ENCODE data around the gene KLHL22. TPM values are rescaled to one million over a fixed set of nuclear protein-coding genes. Genes with fewer than 3 reads are reported as not detected.

The KLHL22 gene
- total and polyA plus RNA-seq, 7 donors = 8.4 to 24.3 (median 14.6) TPM

GRCh38 chr22:20430720-20431510, 64.7 kb downstream of the KLHL22 start:
- ATAC-seq (peak; percentile 81 to 93 (median 87)), DNase-seq (peak in 1 of 2 donors; percentile 78)
- TF ChIP-seq, protein P1, sequence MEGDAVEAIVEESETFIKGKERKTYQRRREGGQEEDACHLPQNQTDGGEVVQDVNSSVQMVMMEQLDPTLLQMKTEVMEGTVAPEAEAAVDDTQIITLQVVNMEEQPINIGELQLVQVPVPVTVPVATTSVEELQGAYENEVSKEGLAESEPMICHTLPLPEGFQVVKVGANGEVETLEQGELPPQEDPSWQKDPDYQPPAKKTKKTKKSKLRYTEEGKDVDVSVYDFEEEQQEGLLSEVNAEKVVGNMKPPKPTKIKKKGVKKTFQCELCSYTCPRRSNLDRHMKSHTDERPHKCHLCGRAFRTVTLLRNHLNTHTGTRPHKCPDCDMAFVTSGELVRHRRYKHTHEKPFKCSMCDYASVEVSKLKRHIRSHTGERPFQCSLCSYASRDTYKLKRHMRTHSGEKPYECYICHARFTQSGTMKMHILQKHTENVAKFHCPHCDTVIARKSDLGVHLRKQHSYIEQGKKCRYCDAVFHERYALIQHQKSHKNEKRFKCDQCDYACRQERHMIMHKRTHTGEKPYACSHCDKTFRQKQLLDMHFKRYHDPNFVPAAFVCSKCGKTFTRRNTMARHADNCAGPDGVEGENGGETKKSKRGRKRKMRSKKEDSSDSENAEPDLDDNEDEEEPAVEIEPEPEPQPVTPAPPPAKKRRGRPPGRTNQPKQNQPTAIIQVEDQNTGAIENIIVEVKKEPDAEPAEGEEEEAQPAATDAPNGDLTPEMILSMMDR (IDR thresholded peaks at IDR 0.05) = peak; percentile 39
- WGBS, 3 donors = 22 to 29% (median 28%) methylated on average over 70 to 94 of the region's 94 CpGs
- Histone ChIP-seq H3K36me3 (ENCODE audit: insufficient read depth in 1 of 2, low read depth in 1 of 2) (no peaks in the 10 kb centered on the region), H3K27me3 (ENCODE audit: insufficient read depth in 3 of 3, low read length in 2 of 3) (peaks cover 0 to 15% (median 5%) of the 10 kb centered on the region in 3 donors), H3K9me3 (no peaks in the 10 kb centered on the region), H3K4me3 (peak overlapping the region; percentile 47), H3K4me1 (peaks cover 4% of the 10 kb centered on the region), H3K27ac (no peak overlapping the region)
- intact Hi-C loops (cut with DNase I) = no loop called here

- no peaks in the 10 kb centered on the region for H3K9me3 ChIP-seq
- no peaks in the 10 kb centered on the region for H3K36me3 ChIP-seq (ENCODE audit: insufficient read depth in 1 of 2, low read depth in 1 of 2)
- H3K4me3 ChIP-seq = peak overlapping the region; percentile 47
- DNase-seq (peak in 1 of 2 donors; percentile 55), ATAC-seq (no peak)
- intact Hi-C loops (cut with DNase I) = no loop called here
- H3K4me1 ChIP-seq = peaks cover 4% of the 10 kb centered on the region
- 74 to 81% (median 74%) methylated on average over 28 to 37 of the region's 37 CpGs for WGBS, 3 donors
- TF ChIP-seq, protein P1 (IDR thresholded peaks at IDR 0.05) = no peak
- H3K27me3 ChIP-seq (ENCODE audit: insufficient read depth in 3 of 3, low read length in 2 of 3) = peaks cover 0 to 8% (median 0%) of the 10 kb centered on the region in 3 donors
- no peak overlapping the region for H3K27ac ChIP-seq
Observed at GRCh38 chr22:20430101-20430719, 65.4 kb downstream of the KLHL22 start.

DNA sequence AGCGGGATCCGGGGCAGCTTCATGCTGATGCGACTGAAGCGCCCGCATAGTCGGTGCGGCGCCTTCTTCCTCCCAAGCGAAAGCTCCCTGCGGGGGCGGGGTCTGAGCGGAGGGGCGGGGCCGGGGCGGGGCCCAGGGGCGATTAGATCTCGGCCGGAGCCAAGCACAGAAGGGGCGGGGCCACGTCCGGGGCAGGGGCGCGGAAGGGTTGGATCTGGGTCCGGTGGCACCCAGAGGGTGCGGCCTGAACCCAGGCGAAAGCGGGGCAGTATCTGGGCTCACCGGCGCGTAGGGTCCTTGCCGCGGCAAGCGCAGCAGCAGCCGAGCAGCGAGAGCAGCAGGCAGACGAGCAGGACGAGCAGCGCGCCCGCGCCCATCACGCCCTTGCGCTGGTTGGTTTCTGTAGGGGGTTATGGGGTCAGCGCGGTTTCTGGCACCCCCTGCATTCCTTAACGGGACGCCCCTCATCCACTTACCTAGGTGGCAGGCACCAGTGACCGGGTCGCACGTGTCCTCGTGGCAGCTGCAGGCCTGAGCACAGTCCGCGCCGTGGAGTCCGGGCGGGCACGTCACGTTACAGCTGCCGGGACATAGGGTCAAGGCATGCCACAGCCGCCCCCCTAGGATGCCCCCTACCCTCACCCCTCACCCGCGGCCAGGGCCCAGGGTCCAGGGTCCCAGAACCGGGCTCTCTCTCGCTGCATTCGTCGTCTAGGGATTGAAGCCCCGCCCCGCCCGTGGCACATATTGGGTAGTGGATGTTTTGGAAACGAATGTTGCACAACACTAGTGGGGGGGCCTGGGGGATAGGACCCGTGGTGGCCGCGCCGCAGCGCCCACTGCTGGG, 66.1 kb downstream of the KLHL22 start:
- TF ChIP-seq, protein P1 (IDR thresholded peaks at IDR 0.05) = no peak
- intact Hi-C loops (cut with DNase I) = no loop called here
- no peaks in the 10 kb centered on the region for H3K9me3 ChIP-seq
- peaks cover 0 to 5% (median 0%) of the 10 kb centered on the region in 3 donors for H3K27me3 ChIP-seq (ENCODE audit: insufficient read depth in 3 of 3, low read length in 2 of 3)
- H3K4me3 ChIP-seq = peak overlapping the region; percentile 38
- H3K36me3 ChIP-seq (ENCODE audit: insufficient read depth in 1 of 2, low read depth in 1 of 2) = no peaks in the 10 kb centered on the region
- peak in 1 of 2 donors; percentile 64 for DNase-seq
- peaks cover 4% of the 10 kb centered on the region for H3K4me1 ChIP-seq
- H3K27ac ChIP-seq = no peak overlapping the region
- WGBS, 3 donors = 77 to 79% (median 78%) methylated on average over 75 of the region's 75 CpGs
- ATAC-seq = no peak

DNA sequence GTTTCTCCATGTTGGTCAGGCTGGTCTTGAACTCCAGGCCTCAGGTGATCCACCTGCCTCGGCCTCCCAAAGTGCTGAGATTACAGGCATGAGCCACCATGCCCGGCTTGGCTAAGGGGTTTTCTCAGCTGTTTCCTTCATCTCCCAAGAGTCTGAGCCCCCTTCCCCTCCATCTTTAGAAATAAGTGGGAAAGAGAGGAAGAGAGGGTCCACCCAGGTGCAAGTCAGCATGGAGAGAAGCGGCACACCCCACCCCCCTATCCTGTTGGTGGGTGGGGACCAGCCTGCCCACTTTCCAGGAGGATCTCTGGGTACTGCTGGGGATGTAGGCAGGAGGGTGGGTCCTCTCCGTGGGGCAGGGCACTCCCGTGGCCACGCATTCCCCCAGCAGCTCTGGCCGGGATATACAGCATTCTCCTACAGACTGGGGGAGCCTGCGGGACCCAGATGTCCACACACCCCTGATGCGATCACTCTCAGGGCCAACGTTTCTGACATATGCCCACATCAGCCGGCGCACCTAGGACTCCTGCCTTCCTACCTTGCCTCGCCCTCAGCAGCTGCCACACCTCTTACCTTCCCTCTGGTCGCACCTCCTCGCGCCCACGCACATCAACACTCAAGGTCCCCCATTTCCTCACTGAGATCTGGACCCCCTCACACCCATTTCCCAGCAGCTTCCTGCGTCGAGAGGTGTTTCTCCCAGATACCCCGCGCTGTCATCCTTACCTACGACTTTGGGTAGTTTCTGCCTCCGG, 66.9 kb downstream of the KLHL22 start:
- H3K4me1 ChIP-seq = peaks cover 10% of the 10 kb centered on the region
- DNase-seq (peak in 1 of 2 donors; percentile 10), ATAC-seq (no peak)
- intact Hi-C loops (cut with DNase I) = no loop called here
- TF ChIP-seq, protein P1 (IDR thresholded peaks at IDR 0.05) = no peak
- H3K27ac ChIP-seq = no peak overlapping the region
- H3K27me3 ChIP-seq (ENCODE audit: insufficient read depth in 3 of 3, low read length in 2 of 3) = peaks cover 0 to 5% (median 0%) of the 10 kb centered on the region in 3 donors
- WGBS, 3 donors = 92 to 94% (median 94%) methylated on average over 23 of the region's 23 CpGs
- no peaks in the 10 kb centered on the region for H3K36me3 ChIP-seq (ENCODE audit: insufficient read depth in 1 of 2, low read depth in 1 of 2)
- H3K9me3 ChIP-seq = no peaks in the 10 kb centered on the region
- no peak overlapping the region for H3K4me3 ChIP-seq

Data from psoas muscle (tissue), 8 donors.